ENCODE measurements around the gene GSG1L.

The GSG1L gene

DNA sequence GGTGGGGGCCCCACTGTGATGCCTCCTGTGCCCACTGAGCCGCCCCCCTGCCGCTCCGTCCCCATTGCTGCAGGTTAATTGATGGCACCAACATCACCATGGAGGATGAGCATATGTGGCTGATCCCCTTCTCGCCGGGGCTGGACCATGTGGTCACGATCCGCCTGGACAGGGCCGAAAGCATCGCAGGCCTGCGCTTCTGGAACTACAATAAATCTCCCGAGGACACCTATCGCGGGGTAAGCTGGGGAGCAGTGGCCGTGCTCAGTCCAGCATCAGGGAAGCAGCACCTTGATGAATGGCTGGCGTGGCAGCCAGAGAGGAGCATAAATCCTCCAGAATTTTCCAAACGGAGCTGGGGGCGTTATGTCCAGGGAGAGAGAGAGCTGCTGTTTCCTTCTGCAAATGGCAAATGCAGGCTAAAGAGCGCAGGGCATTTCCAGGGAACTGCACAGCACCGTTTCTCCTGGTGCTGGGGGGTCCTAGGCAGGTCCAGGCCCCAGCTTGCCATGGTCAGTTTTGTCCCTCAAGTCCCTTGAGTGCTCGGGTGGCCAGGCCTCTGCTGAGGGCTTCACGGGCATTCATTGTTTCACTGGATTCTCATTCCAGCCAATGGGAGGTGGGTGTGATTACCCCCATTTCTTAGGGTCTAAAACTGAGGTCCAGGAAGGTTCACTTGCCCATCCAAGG, 297.1 kb downstream of the GSG1L start:
- DNase-seq = no peak

DNA sequence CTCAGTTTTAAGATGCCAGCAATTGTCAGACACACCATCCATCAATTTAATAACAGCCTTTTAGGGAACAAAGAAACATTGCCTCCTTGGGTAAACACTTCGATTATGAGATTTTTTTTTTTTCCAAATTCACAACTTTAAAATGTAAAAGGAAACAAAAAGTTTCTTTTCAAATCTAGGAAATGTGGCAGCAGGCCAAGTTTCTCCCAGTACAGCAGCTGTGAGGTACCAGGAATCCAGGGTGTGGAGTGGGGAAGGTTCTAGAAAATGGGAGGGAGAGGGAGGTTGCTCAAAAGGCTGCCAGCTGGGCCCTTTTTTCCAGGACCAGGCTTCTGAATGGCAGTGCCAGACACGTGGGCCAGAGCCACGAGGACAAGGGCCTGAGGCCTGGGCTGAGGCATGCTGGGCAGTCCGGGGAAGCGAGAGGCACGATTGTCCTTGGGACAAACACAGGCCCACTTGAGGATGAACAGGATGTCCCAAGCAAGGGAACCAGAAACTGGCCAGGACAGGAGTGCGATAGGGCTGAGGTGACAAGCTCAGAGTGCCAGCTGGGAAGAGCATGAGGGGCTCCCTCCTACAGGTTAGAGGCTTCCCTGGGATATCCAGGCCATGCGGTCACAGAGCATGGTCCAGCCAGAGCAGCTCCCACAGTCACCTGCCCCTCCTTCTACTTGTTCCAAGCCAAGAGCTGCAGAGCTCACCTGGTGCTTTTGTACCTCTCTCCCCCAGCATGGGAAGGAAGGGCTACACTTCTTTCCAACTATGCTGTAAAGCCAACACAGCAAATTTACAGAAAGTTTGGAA, 298.4 kb downstream of the GSG1L start:
- DNase-seq = no peak

DNA sequence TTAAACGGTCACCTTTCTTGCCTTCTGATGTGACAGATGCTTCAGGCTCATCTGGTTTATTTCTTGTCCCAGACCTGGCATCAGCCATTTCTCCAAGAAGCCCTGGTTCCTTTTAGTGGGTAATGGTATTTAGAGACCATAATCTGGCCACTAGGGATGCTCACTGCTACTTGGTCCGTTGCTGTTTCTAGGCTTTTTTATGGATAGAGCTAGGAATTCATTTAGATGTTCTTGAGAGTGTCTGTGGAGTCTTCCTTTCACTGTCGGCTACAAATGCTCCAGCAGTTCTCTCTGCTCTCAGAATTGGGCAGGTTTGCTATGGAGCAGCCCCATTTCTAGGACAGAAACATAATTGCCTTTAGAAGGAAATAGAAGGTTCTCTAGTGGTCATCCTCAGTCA, 299.1 kb downstream of the GSG1L start:
- DNase-seq = no peak

DNA sequence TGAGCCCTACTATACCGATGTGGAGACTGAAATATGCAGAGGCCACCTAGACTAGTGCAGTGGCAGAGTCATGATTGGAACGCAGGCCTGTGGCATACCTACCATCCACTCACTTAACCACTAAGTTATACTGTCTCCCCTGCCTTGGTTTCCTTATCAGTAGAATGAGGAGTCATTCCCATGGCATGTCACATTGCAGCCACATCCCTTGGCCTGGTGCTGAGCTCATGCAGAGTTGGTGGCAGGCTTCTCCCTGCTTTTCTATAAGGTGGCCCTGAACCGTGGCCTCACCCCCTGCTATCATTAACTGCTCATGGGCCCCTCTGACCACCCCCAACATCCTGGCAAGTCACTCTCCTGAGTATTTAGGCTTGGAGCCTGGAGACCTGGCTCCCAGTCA, 301.1 kb downstream of the GSG1L start:
- DNase-seq = no peak

DNA sequence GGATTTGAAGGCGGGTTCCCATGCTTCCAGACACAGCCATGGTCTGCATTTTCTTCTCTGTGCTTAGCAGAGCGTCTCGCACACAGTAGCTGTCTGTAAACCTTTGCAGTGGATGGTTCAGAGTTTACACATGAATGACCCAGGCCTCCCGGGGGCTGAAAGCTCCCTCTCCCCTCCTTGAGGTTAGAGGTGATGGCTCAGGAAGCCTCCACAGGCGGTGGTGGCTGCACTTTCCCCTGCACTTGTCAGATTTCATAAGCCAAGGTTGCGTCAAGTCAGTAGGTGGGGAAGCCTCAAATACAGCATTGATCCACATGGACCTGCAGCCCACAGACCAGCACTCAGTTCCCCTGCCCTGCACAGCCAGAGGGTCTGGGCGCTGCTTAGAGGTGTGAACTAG, 301.7 kb downstream of the GSG1L start:
- DNase-seq = no peak

DNA sequence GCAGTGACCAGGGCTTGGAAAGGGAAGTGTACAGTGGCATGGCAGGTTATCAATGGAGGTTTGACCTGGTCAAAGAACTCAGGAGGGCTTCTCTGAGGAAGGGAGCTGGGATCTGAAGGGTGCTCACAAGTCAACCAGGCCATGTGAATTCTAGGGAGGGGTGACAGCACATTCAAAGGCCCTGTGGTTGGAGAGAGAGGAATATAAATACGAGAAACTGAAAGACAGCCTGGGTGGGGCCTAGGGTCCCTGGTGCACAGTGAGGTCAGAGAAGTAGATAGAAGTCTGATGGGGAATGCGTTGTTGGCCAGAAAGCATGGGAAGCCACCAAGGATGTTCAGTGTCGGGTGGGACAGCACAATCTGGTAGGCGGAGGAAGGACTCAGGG, 302.7 kb downstream of the GSG1L start:
- no peak for DNase-seq

DNA sequence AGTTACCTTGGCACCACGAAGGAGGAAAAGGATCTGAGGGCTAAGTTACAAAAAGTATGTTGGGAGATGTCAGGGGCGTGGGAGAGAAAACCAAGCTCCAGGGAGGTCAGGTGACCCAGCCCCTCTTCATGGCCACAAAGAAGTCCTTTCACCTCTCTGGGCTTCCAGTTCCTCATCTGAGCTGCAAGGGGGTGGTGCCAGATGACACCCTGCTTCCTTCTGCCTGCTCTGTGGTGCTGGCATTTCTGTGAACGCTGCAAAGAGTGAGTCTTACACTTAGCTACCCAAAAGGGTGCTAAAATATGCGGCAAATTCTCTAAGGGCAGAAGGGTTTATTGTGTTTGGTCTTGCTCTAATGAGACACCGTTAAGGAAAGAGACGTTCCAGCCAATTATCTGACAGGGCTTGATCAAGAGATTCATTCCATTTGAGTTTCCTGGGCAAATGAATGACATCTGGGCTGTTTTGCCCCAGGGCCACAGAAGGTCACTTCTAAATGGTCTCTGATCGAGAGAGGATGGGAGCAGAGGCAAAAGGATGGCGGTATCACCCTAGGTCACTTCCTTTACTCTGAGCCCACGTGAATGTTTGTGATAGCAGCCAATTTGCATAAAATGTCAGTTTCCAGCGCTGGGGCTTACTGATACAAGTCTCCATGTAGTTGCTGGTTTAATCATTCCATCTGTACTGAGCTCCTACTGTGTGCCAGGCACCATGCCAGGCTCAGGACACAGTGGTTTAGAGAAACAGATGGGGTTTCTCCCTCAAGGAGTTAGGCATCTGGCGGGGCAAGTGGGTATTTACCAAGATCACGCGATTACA, 303.3 kb downstream of the GSG1L start:
- peak; percentile 40 for DNase-seq

DNA sequence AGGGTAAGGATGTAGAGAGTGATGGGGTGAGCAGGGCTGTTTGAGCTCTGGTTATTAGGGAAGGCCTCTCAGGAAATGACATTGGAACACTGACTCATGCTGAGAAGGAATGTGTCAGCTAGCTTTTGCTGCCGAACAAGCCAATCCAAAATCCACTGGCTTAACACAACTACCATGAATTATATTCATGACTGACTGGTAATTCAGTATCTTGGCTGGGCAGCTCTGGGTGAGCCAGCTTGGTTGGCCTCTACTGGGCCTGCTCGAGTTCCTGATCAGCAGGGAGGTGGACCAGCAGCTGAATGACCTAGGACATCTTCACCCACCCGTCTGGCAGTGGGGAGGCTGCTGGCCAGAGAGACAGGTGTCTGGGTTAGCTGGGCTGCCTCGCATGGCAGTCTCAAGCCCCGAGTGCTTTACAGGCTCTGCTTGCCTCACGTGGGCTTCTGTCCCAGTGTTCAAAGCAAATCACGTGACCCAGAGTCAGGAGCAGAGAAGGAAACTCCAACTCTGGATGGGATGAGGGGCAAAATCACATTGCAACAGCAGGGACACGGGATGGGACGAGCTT, 304.1 kb downstream of the GSG1L start:
- no peak for DNase-seq

DNA sequence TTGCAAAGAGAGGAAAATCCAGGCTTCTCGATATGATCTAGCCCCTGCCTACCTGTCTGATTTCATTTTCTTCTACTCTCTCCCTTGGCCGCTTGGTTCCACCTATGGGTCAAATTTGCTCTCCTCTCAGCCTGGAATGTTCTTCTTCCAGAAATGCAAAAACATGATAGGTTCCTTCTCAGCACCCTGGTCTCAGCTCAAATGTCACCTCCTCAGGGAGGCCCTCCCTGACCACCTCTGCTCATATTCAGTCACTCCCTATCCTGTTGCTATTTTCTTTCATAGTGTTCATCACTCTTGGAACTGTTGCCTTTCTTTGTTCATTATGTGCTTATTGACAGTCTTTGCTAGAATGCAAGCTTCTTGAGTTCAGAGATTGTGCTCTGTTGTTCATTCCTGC, 305.0 kb downstream of the GSG1L start:
- DNase-seq = no peak

DNA sequence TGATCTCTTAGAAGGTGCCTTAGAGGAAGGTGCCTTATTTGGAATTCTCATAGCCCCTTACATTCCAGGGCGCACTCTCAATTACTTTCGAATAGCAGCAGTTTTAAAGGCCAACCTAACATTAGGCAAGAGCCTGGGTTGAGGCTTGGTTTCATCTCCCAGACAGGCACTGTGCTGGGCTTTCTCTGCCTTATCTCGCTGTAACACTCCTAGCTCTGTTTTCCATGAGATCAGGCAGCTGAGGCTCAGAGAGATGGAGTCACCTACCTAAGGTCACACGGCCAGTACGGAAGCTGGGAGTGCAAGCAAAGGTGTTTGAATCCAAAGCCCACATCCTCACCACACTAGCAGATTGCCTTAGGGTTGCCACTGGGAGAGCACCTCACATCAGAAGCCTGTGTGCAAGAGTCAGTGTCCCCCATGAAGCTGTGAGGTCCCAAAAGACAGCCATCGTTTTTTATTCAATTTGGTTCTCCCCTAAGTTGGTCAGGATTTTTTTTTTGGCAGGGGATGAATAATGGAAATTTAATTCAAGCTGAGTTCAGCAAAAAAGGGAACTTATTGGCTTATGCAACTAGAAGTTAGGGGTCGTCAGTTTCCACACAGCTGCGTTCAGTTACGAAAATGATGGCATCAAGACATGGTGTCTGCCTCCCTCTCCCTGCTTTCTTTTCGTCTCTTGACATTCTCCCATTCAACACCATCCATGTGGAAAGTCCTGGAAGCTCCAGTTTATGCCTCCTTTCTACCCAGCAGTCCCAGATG, 307.1 kb downstream of the GSG1L start:
- no peak for DNase-seq

DNA sequence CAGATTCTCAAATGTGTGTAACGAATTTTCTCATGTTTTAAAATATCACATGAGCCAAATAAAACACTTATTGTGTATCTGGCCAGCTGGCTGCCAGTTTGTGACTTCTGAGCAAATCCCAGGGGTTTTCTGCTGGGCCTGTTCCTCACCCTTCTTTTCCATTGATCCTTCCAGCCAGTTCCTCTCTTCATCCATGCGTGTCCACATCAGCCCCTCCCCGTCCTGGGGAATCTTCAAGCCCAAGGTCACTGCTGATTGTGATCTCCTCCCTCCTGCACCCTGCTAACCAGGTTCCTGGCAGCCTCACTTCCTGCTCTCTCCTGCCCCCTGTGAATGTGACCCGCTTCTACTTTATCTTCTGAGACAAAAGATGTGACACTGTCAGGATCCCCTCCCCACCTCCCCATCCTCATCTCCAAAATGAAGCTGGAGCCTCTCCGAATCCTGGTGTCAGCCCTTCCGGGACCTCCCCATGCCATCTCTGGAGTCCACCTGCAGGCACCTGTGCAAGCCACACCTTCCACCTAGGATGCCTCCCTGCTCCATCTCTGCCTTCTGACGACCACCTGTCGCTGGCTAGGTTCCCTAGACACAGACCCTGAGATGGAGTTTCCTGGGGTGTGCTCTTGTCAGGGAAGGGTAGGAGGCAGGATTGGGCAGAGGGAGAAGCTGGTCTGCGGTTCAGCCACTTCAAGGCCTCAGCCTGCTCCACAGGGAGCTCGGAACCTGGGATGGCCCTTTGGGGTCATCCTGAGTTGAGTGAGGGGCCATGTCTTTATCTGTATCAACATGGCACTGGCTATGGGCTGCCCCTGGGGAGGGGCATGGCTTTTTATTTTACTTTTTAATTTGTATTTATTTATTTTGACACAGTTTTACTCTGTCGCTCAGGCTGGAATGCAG, 308.5 kb downstream of the GSG1L start:
- DNase-seq = no peak

DNA sequence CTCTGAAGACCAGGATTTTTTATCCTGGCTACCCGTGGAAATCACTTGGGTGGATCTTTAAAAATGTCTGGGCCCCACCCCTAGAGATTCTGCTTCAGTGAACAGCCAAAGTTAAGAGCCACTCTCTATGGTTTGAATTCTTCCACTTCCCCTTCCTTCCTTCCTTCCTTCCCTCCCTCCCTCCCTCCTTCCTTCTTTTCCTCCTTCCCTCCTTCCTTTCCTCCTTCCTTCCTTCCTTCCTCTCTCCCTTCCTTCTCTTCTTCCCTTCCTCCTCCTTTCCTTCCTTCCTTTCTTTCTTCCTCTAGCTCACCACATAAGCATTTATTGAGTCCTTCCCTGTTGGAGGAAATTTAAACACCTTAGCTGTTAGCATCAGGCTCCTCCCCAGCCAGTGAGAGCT, 310.0 kb downstream of the GSG1L start:
- no peak for DNase-seq

DNA sequence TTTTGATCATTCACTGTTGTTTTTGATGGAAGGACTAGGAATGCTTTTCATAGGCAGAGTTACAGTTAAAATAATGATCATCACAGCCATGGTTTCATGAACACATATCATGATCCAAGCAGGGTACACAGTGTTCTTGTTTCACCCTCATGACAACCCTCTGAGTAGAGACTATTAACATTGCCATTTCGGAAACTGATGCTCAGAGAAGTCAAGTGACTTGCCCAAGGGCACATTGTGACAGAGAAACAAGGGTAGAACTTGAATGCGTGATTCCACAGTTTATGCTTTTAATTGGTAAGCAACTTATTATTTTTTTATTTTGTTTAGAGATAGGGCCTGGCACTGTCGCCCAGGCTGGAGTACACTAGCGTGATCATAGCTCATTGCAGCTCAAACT, 311.3 kb downstream of the GSG1L start:
- DNase-seq = no peak

DNA sequence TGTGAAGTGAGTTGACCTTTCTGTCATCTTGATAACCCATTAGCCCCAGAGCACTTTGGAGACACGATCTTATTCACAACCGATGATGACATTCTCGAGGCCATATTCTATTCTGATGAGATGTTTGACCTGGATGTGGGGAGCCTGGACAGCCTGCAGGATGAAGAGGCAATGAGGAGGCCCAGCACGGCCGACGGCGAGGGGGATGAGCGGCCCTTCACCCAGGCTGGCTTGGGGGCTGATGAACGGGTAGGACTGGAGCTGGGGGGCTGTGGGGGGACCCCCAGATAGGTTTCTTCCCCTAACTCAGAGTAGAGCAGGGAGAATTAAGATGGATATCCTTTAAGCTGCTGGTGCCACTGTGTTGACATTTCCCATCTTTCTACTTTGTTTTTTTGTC, 311.8 kb downstream of the GSG1L start:
- DNase-seq = no peak

DNA sequence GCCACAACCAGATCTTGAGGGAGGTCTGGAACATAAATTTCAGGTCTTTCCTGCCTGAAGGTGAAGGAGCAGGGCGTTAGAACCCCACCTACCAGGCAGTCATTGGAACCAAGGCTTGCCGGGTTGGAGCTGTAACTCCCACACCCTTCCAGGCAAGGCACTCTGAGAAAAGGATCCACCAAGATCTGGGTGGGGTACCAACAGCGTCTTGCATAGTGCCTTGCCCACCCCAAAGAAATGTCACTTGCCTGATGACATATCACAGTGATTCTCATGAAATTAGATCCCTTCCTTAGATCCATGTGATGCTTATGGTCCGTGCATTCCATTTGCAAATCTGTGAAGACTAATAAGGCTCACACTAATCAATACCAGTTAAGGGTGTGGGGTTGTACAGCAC, 312.3 kb downstream of the GSG1L start:
- DNase-seq = no peak

DNA sequence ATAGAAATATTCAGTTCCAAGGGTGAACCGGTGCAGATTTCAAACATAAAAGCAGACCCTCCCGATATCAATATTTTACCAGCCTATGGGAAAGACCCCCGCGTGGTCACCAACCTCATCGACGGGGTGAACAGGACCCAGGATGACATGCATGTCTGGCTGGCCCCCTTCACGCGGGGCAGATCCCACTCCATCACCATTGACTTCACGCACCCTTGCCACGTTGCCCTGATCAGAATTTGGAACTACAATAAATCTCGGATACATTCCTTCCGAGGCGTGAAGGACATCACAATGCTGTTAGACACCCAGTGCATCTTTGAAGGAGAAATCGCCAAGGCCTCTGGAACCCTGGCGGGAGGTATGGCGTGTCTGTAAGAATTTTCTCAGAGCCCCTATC, 313.6 kb downstream of the GSG1L start:
- no peak for DNase-seq

DNA sequence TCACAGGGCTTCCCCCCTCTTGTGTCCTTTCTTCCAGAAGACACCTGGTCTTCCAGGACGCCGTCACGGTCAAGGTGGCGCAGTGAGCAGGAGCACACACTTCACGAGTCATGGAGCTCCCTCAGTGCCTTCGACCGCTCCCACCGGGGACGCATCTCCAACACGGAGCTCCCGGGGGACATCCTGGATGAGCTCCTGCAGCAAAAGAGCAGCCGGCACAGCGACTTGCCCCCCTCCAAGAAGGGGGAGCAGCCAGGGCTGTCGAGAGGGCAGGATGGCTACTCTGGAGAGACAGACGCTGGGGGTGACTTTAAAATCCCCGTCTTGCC, 314.0 kb downstream of the GSG1L start:
- DNase-seq = no peak

DNA sequence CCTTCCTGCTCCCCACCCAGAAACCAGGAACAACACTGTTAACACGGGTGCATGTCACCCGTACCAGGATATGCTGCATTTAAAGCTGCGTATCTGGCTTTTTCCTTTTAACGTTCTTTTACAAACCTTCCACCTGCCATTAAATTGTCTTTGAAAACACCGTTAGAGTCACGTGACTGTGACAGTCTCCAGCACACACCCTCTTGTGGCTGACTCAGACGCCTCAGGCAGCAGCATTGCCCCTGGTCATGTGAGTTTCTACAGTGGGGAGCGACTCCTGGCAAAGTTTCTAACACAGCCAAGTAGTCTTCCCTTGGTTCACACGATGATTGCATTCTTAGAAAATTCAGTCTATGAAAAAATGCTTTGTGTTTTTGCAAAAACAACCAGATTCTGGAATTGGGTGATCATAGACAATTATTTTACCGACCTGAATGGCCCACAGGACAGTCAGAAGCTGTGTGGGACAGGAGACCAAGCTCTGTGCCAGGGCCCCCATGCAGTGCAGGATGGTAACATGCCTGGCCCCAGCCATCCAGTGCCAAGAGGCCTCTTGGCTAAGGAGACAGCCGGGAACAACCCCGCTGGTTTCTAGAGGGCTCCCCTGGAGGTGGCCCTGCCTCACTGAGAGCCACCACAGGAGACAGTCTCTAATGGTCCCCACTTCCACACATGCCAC, 314.5 kb downstream of the GSG1L start:
- peak; percentile 6 for DNase-seq

DNA sequence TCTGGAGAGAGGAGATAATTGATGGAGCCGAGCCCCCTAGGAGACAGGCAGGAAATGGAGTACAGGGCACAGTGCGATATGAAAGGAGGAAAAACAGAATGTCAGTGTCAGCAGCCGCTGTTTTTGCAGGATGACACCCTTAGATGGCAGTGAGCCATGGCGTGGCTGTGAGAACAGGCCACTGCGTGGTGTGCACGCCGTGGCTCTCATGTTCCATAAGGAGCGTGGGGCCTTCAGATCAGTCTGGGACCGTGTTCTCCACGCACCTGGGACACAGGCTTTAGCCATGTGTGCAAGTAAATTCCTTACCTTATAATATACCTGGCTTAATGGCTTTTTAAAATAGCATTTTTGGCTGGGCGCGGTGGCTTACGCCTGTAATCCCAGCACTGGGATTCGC, 315.6 kb downstream of the GSG1L start:
- DNase-seq = no peak

DNA sequence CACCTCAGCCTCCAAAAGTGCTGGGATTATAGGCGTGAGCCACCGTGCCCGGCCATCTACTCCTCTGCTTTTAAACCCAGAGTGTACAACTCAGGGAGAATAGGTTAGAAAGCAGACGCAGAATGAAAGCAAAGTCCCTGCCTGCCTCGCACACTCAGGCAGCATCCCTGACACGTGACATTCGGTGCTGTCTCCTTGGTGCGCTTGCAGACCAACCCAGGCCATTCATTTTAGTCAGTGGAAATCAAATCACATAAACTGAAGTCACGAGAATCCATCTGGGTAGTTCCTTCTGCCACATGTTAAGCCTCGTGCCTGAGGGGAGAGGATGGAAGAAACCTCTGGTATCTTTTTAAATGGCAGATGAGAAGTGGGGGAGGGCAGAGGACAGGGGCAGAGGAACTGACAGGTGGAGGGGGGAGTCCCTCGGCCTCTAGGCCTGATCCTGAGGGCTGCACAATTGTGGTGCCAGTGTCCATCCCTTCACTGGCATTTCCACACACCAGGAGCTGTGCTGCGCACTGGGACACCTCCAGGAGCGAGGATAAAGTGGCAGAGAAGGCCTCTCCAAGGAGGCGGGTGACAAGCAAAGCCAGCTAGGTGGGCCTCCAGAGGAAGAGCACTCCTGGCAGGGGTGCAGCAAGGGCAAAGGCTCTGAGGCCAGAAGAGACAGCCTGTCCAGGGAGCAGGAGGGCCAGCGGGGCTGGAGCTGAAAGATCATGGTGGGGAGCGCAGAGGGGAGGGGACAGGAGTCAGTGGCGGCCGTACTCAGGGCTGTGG, 317.2 kb downstream of the GSG1L start:
- no peak for DNase-seq

Measured in DMS 273 treated with DMSO at 0.1 percent for 48 hours (cell line).